ENCODE data around the gene CFAP99. TPM values are rescaled to one million over a fixed set of nuclear protein-coding genes. Genes with fewer than 3 reads are reported as not detected.
"Not testable (repeated sequence)": the region's sequence is repeated elsewhere in the genome, so short reads cannot be mapped to it uniquely, and the experiment has no call there.

CFAP99 gene
- not detected for total RNA-seq

- ChIA-PET POLR2A (interaction anchor here (1.0 kb wide), 1 partner anchor 50 kb away, joined by 4 read pairs; the partner anchor contains the start of gene RNF4), CTCF (interaction anchor here (0.5 to 1.7 kb wide), 7 partner anchors 15 to 551 kb away, joined by 3 to 10 read pairs (median 3); no protein-coding TSS in a partner anchor)
Observed at GRCh38 chr4:2418650-2419571, at the start of gene CFAP99. Gene CFAP99, plus strand, starts transcription at chr4:2418955.

GRCh38 chr4:2370597-2371320 lies 48.0 kb upstream of the CFAP99 start:
- ChIA-PET POLR2A (no interaction called here), CTCF (no interaction called here)

GRCh38 chr4:2371765-2372487 lies 46.8 kb upstream of the CFAP99 start:
- POLR2A ChIA-PET, result interaction anchor here (0.6 kb wide), 1 partner anchor 333 kb away, joined by 3 read pairs; no protein-coding TSS in a partner anchor

DNA sequence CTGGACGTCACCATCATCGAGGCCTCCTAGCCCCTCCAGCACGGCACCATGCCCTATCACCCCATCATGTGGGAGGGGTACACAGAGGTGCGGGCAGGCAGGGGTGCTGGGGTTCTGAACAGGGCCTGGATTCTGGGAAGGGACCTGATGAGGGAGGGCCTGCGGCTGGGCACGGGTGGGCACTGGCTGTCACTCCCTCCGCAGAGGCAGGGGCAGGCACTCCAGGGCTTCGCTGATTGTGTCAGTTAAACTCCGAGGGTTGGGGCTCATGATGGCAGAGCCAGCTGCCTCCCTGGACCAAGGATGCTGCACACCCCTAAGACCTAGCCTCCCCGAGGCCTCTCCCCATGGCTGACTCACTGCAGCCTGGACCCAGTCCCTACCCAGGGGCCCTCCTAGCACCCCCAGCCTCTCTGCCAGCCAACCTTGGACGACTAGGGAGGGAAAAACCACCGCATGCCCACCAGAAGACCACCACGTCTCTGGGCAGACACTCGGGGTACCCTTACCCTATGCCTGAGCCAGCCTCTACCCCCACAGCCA lies 46.2 kb upstream of the CFAP99 start:
- POLR2A ChIA-PET, result no interaction called here
- CTCF ChIA-PET, result no interaction called here

More at GRCh38 chr4:2371765-2372487, 46.8 kb upstream of the CFAP99 start:
- CTCF ChIA-PET, result interaction anchor here (0.6 kb wide), 1 partner anchor 132 kb away, joined by 4 read pairs; no protein-coding TSS in a partner anchor

- ChIA-PET POLR2A (no interaction called here), CTCF (no interaction called here)
Observed at GRCh38 chr4:2373532-2373931, 45.2 kb upstream of the CFAP99 start.

DNA sequence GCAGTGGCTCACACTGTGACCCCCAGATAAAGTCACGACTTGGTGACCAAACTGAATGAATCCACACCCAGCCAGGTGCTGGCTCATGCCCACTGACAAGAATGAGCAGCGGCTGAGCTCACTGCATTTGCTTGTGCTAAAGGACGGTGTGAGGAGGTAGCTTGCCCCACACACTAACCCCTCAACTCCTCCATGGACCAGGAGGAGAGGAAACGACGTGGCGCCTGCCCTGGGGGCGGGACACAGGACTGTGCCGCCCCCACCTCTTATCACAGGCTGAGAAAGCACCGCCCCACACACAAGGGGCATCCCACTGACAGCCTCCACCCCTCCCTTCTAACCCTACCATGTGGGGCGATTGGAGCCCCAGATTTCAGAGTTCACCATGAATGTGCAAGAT lies 43.3 kb upstream of the CFAP99 start:
- ChIA-PET POLR2A (no interaction called here), CTCF (no interaction called here)

DNA sequence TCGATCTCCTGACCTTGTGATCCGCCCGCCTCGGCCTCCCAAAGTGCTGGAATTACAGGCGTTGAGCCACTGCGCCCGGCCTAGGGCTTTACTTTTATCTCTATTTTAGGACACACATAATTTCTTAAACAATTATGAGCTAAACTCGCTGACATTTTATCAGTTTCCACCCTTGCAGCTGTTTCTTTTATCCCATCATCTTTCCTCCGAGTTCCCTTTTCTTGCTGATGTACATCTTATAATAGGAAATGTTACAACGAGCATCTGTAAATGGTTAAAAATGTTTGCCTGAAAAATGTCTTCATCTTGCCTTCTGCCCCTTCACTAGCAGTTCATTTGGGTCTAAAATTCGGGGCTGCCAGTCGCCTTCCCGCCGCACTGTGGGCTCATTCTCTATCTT lies 41.5 kb upstream of the CFAP99 start:
- POLR2A ChIA-PET, result no interaction called here
- CTCF ChIA-PET, result no interaction called here

- CTCF ChIA-PET, result no interaction called here
Observed at GRCh38 chr4:2378401-2378800, 40.4 kb upstream of the CFAP99 start.

GRCh38 chr4:2378898-2379297 lies 39.9 kb upstream of the CFAP99 start:
- CTCF ChIA-PET, result no interaction called here
- POLR2A ChIA-PET, result no interaction called here

More at GRCh38 chr4:2378401-2378800, 40.4 kb upstream of the CFAP99 start:
- POLR2A ChIA-PET, result no interaction called here

- CTCF ChIA-PET, result interaction anchor here (1.1 kb wide), 1 partner anchor 13 kb away, joined by 4 read pairs; no protein-coding TSS in a partner anchor
- POLR2A ChIA-PET, result not testable (repeated sequence)
Observed at GRCh38 chr4:2380589-2380988, 38.2 kb upstream of the CFAP99 start.

GRCh38 chr4:2382769-2383202 lies 36.0 kb upstream of the CFAP99 start:
- POLR2A ChIA-PET, CTCF ChIA-PET: not testable (repeated sequence)

DNA sequence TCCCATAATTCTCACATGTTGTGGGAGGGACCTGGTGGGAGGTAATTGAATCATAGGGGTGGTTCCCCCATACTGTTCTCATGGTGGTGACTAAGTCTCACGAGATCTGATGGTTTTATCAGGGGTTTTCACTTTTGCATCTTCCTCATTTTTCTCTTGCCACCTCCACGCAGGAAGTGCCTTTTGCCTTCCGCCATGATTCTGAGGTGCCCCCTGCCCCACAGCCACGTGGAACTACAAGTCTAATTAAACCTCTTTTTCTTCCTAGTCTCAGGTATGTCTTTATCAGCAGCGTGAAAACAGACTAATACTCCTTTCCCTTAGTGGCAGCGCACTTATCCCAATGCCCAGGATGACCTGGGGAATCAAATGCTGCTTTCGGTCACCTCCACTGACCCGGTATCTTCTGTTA lies 35.5 kb upstream of the CFAP99 start:
- CTCF ChIA-PET, POLR2A ChIA-PET: not testable (repeated sequence)

DNA sequence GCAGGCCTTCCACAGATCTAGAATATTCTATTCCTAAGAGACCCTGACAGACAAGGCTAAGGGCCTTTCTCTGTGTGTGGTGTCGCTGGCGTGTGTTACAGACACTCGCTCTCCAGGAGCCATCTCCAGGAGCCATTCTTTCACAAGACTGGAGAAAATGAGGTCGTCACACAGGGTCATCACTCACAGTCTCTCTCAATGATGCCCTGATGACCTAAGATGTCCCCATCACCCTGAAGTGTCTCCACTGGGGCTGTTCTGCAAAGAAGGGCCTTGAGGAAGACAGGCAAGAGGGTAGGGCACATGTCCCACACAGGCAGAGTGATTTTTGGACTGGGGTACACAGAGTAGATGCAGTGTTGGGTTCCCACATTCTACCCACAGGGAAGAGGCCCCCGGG lies 35.0 kb upstream of the CFAP99 start:
- ChIA-PET CTCF (no interaction called here), POLR2A (no interaction called here)

DNA sequence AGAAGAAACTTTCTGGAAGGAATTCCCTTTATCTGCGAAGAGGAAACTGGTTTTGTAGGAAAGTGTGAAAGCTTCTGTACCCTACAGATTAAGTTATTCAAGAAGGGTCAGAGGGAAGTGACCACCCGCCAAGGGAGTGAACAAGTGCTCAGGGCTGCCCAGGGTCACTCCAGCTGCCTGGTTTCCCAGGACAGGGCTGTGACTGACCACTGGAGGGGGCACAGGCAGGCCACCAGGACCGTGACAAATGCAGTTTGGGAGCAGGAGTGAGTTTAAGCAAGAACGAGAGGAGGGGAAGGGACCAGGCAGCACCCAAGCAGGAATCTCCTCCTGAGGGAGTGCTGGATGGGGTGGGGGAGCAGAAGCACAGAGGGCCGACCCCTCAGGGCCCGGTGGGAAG lies 34.5 kb upstream of the CFAP99 start:
- ChIA-PET POLR2A (no interaction called here), CTCF (no interaction called here)

- POLR2A ChIA-PET, result no interaction called here
- CTCF ChIA-PET, result no interaction called here
Observed at GRCh38 chr4:2385516-2385915, 33.2 kb upstream of the CFAP99 start.

- POLR2A ChIA-PET, result no interaction called here
- CTCF ChIA-PET, result no interaction called here
Observed at GRCh38 chr4:2386717-2387116, 32.0 kb upstream of the CFAP99 start.

DNA sequence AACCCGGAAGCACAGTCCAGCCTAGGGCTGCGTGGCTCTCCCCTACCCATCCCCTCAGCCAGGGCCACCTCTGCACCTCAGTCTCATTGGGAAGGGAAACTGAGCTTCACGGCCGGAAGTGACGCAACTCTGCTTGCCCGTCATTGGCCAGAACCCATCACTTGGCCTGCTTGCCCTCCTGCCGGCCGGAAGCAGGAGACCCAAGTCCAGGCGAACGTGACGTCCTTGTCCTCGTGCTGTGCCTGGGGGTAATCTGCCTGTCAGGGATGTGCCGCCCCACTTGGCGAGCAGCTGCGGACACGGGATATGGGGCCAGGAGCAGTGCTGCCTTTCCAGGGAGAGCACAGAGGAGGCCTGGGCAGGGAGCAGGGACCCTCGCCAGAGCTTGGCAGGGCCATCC lies 31.5 kb upstream of the CFAP99 start:
- ChIA-PET POLR2A (no interaction called here), CTCF (no interaction called here)

- CTCF ChIA-PET, result no interaction called here
Observed at GRCh38 chr4:2387829-2388228, 30.9 kb upstream of the CFAP99 start.

GRCh38 chr4:2388429-2389182 lies 30.1 kb upstream of the CFAP99 start:
- CTCF ChIA-PET, result no interaction called here
- POLR2A ChIA-PET, result interaction anchor here (0.6 kb wide), 1 partner anchor 392 kb away, joined by 4 read pairs; no protein-coding TSS in a partner anchor

More at GRCh38 chr4:2387829-2388228, 30.9 kb upstream of the CFAP99 start:
- POLR2A ChIA-PET, result no interaction called here
